Measurements from ENCODE around the gene ZNF92. TPM values are rescaled to one million over a fixed set of nuclear protein-coding genes. Genes with fewer than 3 reads are reported as not detected.

The ZNF92 gene
- total RNA-seq, 1 experiment from 2014 or later = 9.4 TPM

- ChIA-PET RAD21 (ENCODE audit: low non-redundant PET in 1 of 2, low total read pairs in 2 of 2, uncharacterized antibody in 2 of 2, unreplicated experiment in 2 of 2) (no interaction called here), CTCF (no interaction called here), POLR2A (no interaction called here)
- no peaks in the 10 kb centered on the region for H3K79me2 ChIP-seq (ENCODE audit: insufficient read depth, low read length)
- no peak overlapping the region for H2AFZ ChIP-seq (ENCODE audit: low read depth, low read length, poor library complexity, severe bottlenecking)
- no peaks in the 10 kb centered on the region for H3K36me3 ChIP-seq (ENCODE audit: control insufficient read depth in 1 of 2, insufficient read depth in 2 of 2, low read length in 2 of 2)
- no peaks in the 10 kb centered on the region for H4K20me1 ChIP-seq (ENCODE audit: insufficient read depth)
- H3K27ac ChIP-seq (ENCODE audit: low read depth, low read length) = no peak overlapping the region
- intact Hi-C loops (cut with micrococcal nuclease) = no loop called here
- no peaks in the 10 kb centered on the region for H3K4me1 ChIP-seq (ENCODE audit: control insufficient read depth in 1 of 2, insufficient read depth in 2 of 2, low read length in 2 of 2)
- peaks cover 4% of the 10 kb centered on the region in 2 experiments; a peak in 2 of 4 replicates for H3K9me3 ChIP-seq (ENCODE audit: control insufficient read depth in 1 of 2, insufficient read depth in 1 of 2, low read depth in 1 of 2, low read length in 2 of 2)
- no peak overlapping the region for H3K9ac ChIP-seq (ENCODE audit: low read length)
- no peaks in the 10 kb centered on the region for H3K9me2 ChIP-seq (ENCODE audit: insufficient read depth)
- no peak overlapping the region for H3K4me2 ChIP-seq (ENCODE audit: low read length)
- TF ChIP-seq JUND (IDR thresholded peaks at IDR 0.05) (no peak), ZNF274 (IDR thresholded peaks at IDR 0.05; ENCODE audit: low read depth, low read length) (no peak), EGR1 (IDR thresholded peaks at IDR 0.05; ENCODE audit: low read depth) (no peak), POLR2A (IDR thresholded peaks at IDR 0.05; ENCODE audit: borderline replicate concordance, extremely low read depth, insufficient read depth, insufficient read length) (no peak), CBX3 (IDR thresholded peaks at IDR 0.05; ENCODE audit: low read depth) (no peak), SP1 (IDR thresholded peaks at IDR 0.05; ENCODE audit: low read depth) (no peak)
- TF ChIP-seq, protein P1, sequence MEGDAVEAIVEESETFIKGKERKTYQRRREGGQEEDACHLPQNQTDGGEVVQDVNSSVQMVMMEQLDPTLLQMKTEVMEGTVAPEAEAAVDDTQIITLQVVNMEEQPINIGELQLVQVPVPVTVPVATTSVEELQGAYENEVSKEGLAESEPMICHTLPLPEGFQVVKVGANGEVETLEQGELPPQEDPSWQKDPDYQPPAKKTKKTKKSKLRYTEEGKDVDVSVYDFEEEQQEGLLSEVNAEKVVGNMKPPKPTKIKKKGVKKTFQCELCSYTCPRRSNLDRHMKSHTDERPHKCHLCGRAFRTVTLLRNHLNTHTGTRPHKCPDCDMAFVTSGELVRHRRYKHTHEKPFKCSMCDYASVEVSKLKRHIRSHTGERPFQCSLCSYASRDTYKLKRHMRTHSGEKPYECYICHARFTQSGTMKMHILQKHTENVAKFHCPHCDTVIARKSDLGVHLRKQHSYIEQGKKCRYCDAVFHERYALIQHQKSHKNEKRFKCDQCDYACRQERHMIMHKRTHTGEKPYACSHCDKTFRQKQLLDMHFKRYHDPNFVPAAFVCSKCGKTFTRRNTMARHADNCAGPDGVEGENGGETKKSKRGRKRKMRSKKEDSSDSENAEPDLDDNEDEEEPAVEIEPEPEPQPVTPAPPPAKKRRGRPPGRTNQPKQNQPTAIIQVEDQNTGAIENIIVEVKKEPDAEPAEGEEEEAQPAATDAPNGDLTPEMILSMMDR (IDR thresholded peaks at IDR 0.05 in 2 of 3, conservative IDR thresholded peaks at IDR 0.05 in 1 of 3; ENCODE audit: borderline replicate concordance in 1 of 3, insufficient read depth in 1 of 3, low read depth in 2 of 3, low read length in 2 of 3) = no peak
- ATAC-seq (no peak), DNase-seq (ENCODE audit: low read depth, low spot score) (no peak)
- no peak overlapping the region for H3K4me3 ChIP-seq (replicated peaks in 1 of 2; ENCODE audit: low read depth in 1 of 2, low read length in 2 of 2)
- no peaks in the 10 kb centered on the region for H3K27me3 ChIP-seq (ENCODE audit: insufficient read depth, low read length)
- no TSS peak for BruUV-seq (replicated peaks)
Observed at GRCh38 chr7:65449505-65449852, 75.8 kb downstream of the ZNF92 start.

All from HCT116 (cell line).